C4-2B (cell line): ENCODE results near the gene HSPG2.

Experiments used
- CTCF ChIP-seq: fragments of 450-650 bp; conservative IDR thresholded peaks from 2 replicates; pipeline ENCODE4 v1.5.1; 2017; ENCODE audit warnings: mild to moderate bottlenecking
- ZFX ChIP-seq: fragments of 450-650 bp; IDR thresholded peaks from 2 replicates; pipeline ENCODE4 v1.6.1; 2017

GRCh38 chr1:21932127-21932526 lies 5.0 kb downstream of the HSPG2 start:
- TF ChIP-seq CTCF (no peak), ZFX (no peak)
